HepG2 (cell line): Measurements from ENCODE around the gene RNF126. TPM values are rescaled to one million over a fixed set of nuclear protein-coding genes. Genes with fewer than 3 reads are reported as not detected.

Experiments
- ATF5 ChIP-seq: sonication (generic); formaldehyde crosslinking; IDR thresholded peaks from 2 replicates; pipeline ENCODE4 v1.4.0; 2020; ENCODE audit warnings: mild to moderate bottlenecking, low read depth, missing genetic modification reagents
- CHD4 ChIP-seq: fragments of 200-600 bp; sonication (generic); IDR thresholded peaks from 2 replicates; pipeline ENCODE4 v1.7.0; 2017; ENCODE audit warnings: mild to moderate bottlenecking, low read length, borderline replicate concordance
- GATAD1 ChIP-seq: IDR thresholded peaks from 2 replicates; pipeline ENCODE4 v1.6.1; 2016; ENCODE audit warnings: missing genetic modification reagents, missing compliant biosample characterization
- GFI1 ChIP-seq: sonication (generic); formaldehyde crosslinking; IDR thresholded peaks from 2 replicates; pipeline ENCODE4 v1.5.0; 2020; ENCODE audit warnings: missing genetic modification reagents, mild to moderate bottlenecking, borderline replicate concordance
- POLR2A ChIP-seq, 2 experiments: IDR thresholded peaks; 2 replicates each; pipeline ENCODE4 v1.6.1; 2011; ENCODE audit warnings: low read depth in 2 of 2, low read length in 2 of 2, mild to moderate bottlenecking in 1 of 2, moderate library complexity in 1 of 2; ENCODE audit not compliant: insufficient read depth in 1 of 2
- PRMT3 ChIP-seq: sonication (generic); formaldehyde crosslinking; IDR thresholded peaks from 2 replicates; pipeline ENCODE4 v1.8.1; 2022; ENCODE audit warnings: low read depth, mild to moderate bottlenecking, moderate library complexity, missing genetic modification reagents, borderline replicate concordance
- RFX5 ChIP-seq: IDR thresholded peaks from 2 replicates; pipeline ENCODE4 v1.6.1; 2011; ENCODE audit warnings: low read depth, low read length, improper control_type of control experiment
- SSRP1 ChIP-seq: IDR thresholded peaks from 2 replicates; pipeline ENCODE4 v1.6.1; 2016; ENCODE audit warnings: control low read depth
- ZBTB10 ChIP-seq: sonication (generic); formaldehyde crosslinking; IDR thresholded peaks from 2 replicates; pipeline ENCODE4 v1.4.0; 2020; ENCODE audit warnings: missing genetic modification reagents, borderline replicate concordance
- ZFP82 ChIP-seq: sonication (generic); formaldehyde crosslinking; IDR thresholded peaks from 2 replicates; pipeline ENCODE4 v1.5.1; 2020; ENCODE audit warnings: mild to moderate bottlenecking, missing genetic modification reagents, borderline replicate concordance
- ZNF234 ChIP-seq: sonication (generic); formaldehyde crosslinking; conservative IDR thresholded peaks from 2 replicates; pipeline ENCODE4 v1.5.1; 2020; ENCODE audit warnings: mild to moderate bottlenecking, missing genetic modification reagents
- ZNF687 ChIP-seq: sonication (generic); formaldehyde crosslinking; IDR thresholded peaks from 2 replicates; pipeline ENCODE4 v1.5.1; 2020; ENCODE audit warnings: mild to moderate bottlenecking, missing genetic modification reagents, moderate library complexity
- ZSCAN12 ChIP-seq: sonication (generic); formaldehyde crosslinking; IDR thresholded peaks from 2 replicates; pipeline ENCODE4 v1.9.0; 2021; ENCODE audit warnings: mild to moderate bottlenecking, missing genetic modification reagents
- ZSCAN31 ChIP-seq: sonication (generic); formaldehyde crosslinking; IDR thresholded peaks from 2 replicates; pipeline ENCODE4 v1.5.0; 2020; ENCODE audit warnings: low read depth, mild to moderate bottlenecking, missing genetic modification reagents
- polyA plus RNA-seq, 8 experiments: library from polyadenylated mRNA; depleted of rRNA in 3 of 8; stranded (reverse) in 7 of 8; unstranded in 1 of 8; fragments of >200 nt; fragmentation: Illumina TruSeq in 4 of 8; extraction: Trizol in 4 of 8; gene quantifications; 2 replicates each; pipeline versions ENCODE4 v1.2.1 to v1.2.3, GENCODE V29; 2011 to 2016; ENCODE audit warnings: low read depth in 4 of 8, missing spikeins in 1 of 8, mixed read lengths in 1 of 8; ENCODE audit not compliant: insufficient read depth in 1 of 8
- total RNA-seq, 5 experiments: library from RNA; depleted of rRNA; stranded (reverse); fragments of >200 nt; fragmentation: Illumina TruSeq; extraction: Trizol; gene quantifications; 2 replicates each; pipeline ENCODE4 v1.2.3, GENCODE V29; 2016; ENCODE audit warnings: low read depth in 1 of 5
- TF ChIP-seq, protein P1 (sequence below): sonication (generic); formaldehyde crosslinking; IDR thresholded peaks from 2 replicates; pipeline ENCODE4 v1.4.0; 2020; ENCODE audit warnings: mild to moderate bottlenecking, missing genetic modification reagents, borderline replicate concordance
- TF ChIP-seq, protein P2 (sequence below): IDR thresholded peaks from 2 replicates; pipeline ENCODE4 v1.6.1; 2016; ENCODE audit warnings: missing compliant biosample characterization, missing genetic modification reagents, borderline replicate concordance

The RNF126 gene
- total and polyA plus RNA-seq, 2 of the 13 experiments (the other 11 are each of a cell fraction or from before 2014, with no cell fraction given), result 23.2 to 34.0 TPM

GRCh38 chr19:633068-633785 is 29.8 kb downstream of the RNF126 start, which contains the start of gene POLRMT (continued):
- 0 out of 2 replicates have a peak, but pooled peaks have one; percentile 41 for TF ChIP-seq ZBTB10
- TF ChIP-seq ZNF687 (CRISPR knock-in tag), result peak; percentile 69
- TF ChIP-seq ZSCAN31 (CRISPR knock-in tag), result peak; percentile 75
- 0 out of 2 replicates have a peak, but pooled peaks have one; percentile 0 for TF ChIP-seq GFI1 (CRISPR knock-in tag)
- 0 out of 2 replicates have a peak, but pooled peaks have one; percentile 27 for TF ChIP-seq ZSCAN12 (CRISPR knock-in tag)
- TF ChIP-seq SSRP1 (CRISPR knock-in tag), result no peak
- TF ChIP-seq, protein P1, sequence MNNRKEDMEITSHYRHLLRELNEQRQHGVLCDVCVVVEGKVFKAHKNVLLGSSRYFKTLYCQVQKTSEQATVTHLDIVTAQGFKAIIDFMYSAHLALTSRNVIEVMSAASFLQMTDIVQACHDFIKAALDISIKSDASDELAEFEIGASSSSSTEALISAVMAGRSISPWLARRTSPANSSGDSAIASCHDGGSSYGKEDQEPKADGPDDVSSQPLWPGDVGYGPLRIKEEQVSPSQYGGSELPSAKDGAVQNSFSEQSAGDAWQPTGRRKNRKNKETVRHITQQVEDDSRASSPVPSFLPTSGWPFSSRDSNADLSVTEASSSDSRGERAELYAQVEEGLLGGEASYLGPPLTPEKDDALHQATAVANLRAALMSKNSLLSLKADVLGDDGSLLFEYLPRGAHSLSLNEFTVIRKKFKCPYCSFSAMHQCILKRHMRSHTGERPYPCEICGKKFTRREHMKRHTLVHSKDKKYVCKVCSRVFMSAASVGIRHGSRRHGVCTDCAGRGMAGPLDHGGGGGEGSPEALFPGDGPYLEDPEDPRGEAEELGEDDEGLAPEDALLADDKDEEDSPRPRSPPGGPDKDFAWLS (CRISPR knock-in tag), result no peak
- no peak; the same call in 1 of the 2 replicates for TF ChIP-seq ZFP82 (CRISPR knock-in tag)
- no peak for TF ChIP-seq PRMT3
- TF ChIP-seq, protein P2, sequence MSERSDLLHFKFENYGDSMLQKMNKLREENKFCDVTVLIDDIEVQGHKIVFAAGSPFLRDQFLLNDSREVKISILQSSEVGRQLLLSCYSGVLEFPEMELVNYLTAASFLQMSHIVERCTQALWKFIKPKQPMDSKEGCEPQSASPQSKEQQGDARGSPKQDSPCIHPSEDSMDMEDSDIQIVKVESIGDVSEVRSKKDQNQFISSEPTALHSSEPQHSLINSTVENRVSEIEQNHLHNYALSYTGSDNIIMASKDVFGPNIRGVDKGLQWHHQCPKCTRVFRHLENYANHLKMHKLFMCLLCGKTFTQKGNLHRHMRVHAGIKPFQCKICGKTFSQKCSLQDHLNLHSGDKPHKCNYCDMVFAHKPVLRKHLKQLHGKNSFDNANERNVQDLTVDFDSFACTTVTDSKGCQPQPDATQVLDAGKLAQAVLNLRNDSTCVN (CRISPR knock-in tag), result no peak
- no peak for TF ChIP-seq ATF5
- peak; percentile 58; the same call in 1 of the 2 replicates for TF ChIP-seq RFX5
- peak; percentile 84 for TF ChIP-seq GATAD1 (CRISPR knock-in tag)
- TF ChIP-seq CHD4, result no peak
- TF ChIP-seq POLR2A (IDR thresholded peaks at IDR 0.05; ENCODE audit: insufficient read depth in 1 of 2, low read depth in 2 of 2, low read length in 2 of 2), result peak; percentile 59 to 67; a peak in 3 of 4 replicates
- TF ChIP-seq ZNF234, result no peak
